HepG2 (cell line): ENCODE data around the gene RPL23. TPM values are rescaled to one million over a fixed set of nuclear protein-coding genes. Genes with fewer than 3 reads are reported as not detected.

Experiments
- CHD4 ChIP-seq: fragments of 200-600 bp; sonication (generic); IDR thresholded peaks from 2 replicates; pipeline ENCODE4 v1.7.0; 2017; ENCODE audit warnings: mild to moderate bottlenecking, low read length, borderline replicate concordance
- NR2F1 ChIP-seq, 2 experiments: fragments of 450-650 bp in 1 of 2; formaldehyde crosslinking in 1 of 2; IDR thresholded peaks; 2 replicates each; pipeline versions ENCODE4 v1.5.0 to v1.6.1; 2016 to 2020; ENCODE audit warnings: mild to moderate bottlenecking in 1 of 2, missing compliant biosample characterization in 1 of 2, missing genetic modification reagents in 1 of 2, moderate library complexity in 1 of 2
- TARDBP ChIP-seq: sonication (generic); formaldehyde crosslinking; IDR thresholded peaks from 2 replicates; pipeline ENCODE4 v1.8.0; 2022; ENCODE audit warnings: mild to moderate bottlenecking, missing genetic modification reagents
- TBX2 ChIP-seq: sonication (generic); formaldehyde crosslinking; IDR thresholded peaks from 2 replicates; pipeline ENCODE4 v1.5.0; 2020; ENCODE audit warnings: missing genetic modification reagents, mild to moderate bottlenecking, borderline replicate concordance
- ZFP82 ChIP-seq: sonication (generic); formaldehyde crosslinking; IDR thresholded peaks from 2 replicates; pipeline ENCODE4 v1.5.1; 2020; ENCODE audit warnings: mild to moderate bottlenecking, missing genetic modification reagents, borderline replicate concordance
- ZNF382 ChIP-seq: sonication (generic); formaldehyde crosslinking; IDR thresholded peaks from 2 replicates; pipeline ENCODE4 v1.5.0; 2020; ENCODE audit warnings: missing genetic modification reagents, mild to moderate bottlenecking, borderline replicate concordance
- ZNF816 ChIP-seq: sonication (generic); formaldehyde crosslinking; IDR thresholded peaks from 2 replicates; pipeline ENCODE4 v1.8.0; 2022; ENCODE audit warnings: missing genetic modification reagents, mild to moderate bottlenecking, borderline replicate concordance
- polyA plus RNA-seq, 8 experiments: library from polyadenylated mRNA; depleted of rRNA in 3 of 8; stranded (reverse) in 7 of 8; unstranded in 1 of 8; fragments of >200 nt; fragmentation: Illumina TruSeq in 4 of 8; extraction: Trizol in 4 of 8; gene quantifications; 2 replicates each; pipeline versions ENCODE4 v1.2.1 to v1.2.3, GENCODE V29; 2011 to 2016; ENCODE audit warnings: low read depth in 4 of 8, missing spikeins in 1 of 8, mixed read lengths in 1 of 8; ENCODE audit not compliant: insufficient read depth in 1 of 8
- total RNA-seq, 5 experiments: library from RNA; depleted of rRNA; stranded (reverse); fragments of >200 nt; fragmentation: Illumina TruSeq; extraction: Trizol; gene quantifications; 2 replicates each; pipeline ENCODE4 v1.2.3, GENCODE V29; 2016; ENCODE audit warnings: low read depth in 1 of 5
- TF ChIP-seq, protein P1 (sequence below), 2 experiments: sonication (generic) in 1 of 2; formaldehyde crosslinking in 1 of 2; IDR thresholded peaks; 2 replicates each; pipeline versions ENCODE4 v1.6.1 to v1.9.0; 2014 to 2022; ENCODE audit warnings: antibody characterized with exemption in 1 of 2, borderline replicate concordance in 1 of 2, inconsistent platforms in 1 of 2, low read depth in 1 of 2, missing genetic modification reagents in 1 of 2
- TF ChIP-seq, protein P2 (sequence below): IDR thresholded peaks from 2 replicates; pipeline ENCODE4 v1.6.1; 2016; ENCODE audit warnings: low read depth, control low read depth
- TF ChIP-seq, protein P3 (sequence below): sonication (generic); formaldehyde crosslinking; IDR thresholded peaks from 2 replicates; pipeline ENCODE4 v1.5.1; 2020; ENCODE audit warnings: missing genetic modification reagents, mild to moderate bottlenecking, borderline replicate concordance
- TF ChIP-seq, protein P4 (sequence below): sonication (generic); formaldehyde crosslinking; IDR thresholded peaks from 2 replicates; pipeline ENCODE4 v1.4.0; 2020; ENCODE audit warnings: missing genetic modification reagents

Gene RPL23
- total and polyA plus RNA-seq, 2 of the 13 experiments (the other 11 are each of a cell fraction or from before 2014, with no cell fraction given), result 2,790 to 4,860 TPM

DNA sequence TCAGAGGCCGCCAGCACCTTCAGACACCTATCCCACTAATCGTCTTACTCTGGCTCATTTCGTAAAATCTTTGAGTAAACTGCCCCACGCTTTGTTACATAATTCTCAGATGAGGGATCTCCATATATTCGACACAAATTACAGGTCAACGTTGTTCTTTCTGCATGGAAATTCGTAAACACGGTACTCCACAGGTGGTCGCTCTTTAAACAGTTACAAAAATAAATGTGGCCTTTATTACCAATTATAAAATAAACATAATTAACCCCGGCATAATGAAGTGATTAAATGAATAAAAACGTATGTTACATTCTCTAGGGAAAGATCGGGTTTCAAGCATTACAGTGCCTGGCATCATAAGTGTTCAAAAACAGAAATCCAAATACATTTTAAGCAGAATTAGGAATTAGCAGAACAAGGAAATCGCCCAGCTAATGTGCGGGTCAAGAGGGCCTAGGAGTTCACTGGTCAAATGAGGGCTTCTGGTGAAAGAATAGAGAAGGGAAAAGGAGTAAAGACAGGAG, 53.2 kb downstream of the RPL23 start (continued):
- TF ChIP-seq NR2F1 (CRISPR knock-in tag; IDR thresholded peaks at IDR 0.05) (peak in 1 of 2 experiments; percentile 53; a peak in 2 of 4 replicates), CHD4 (0 out of 2 replicates have a peak, but pooled peaks have one; percentile 42), ZNF382 (CRISPR knock-in tag) (no peak), TARDBP (CRISPR knock-in tag) (0 out of 2 replicates have a peak, but pooled peaks have one; percentile 68), ZFP82 (CRISPR knock-in tag) (0 out of 2 replicates have a peak, but pooled peaks have one; percentile 32), ZNF816 (CRISPR knock-in tag) (peak; percentile 63; the same call in 1 of the 2 replicates), TBX2 (peak; percentile 11; the same call in 1 of the 2 replicates)
- TF ChIP-seq, protein P1, sequence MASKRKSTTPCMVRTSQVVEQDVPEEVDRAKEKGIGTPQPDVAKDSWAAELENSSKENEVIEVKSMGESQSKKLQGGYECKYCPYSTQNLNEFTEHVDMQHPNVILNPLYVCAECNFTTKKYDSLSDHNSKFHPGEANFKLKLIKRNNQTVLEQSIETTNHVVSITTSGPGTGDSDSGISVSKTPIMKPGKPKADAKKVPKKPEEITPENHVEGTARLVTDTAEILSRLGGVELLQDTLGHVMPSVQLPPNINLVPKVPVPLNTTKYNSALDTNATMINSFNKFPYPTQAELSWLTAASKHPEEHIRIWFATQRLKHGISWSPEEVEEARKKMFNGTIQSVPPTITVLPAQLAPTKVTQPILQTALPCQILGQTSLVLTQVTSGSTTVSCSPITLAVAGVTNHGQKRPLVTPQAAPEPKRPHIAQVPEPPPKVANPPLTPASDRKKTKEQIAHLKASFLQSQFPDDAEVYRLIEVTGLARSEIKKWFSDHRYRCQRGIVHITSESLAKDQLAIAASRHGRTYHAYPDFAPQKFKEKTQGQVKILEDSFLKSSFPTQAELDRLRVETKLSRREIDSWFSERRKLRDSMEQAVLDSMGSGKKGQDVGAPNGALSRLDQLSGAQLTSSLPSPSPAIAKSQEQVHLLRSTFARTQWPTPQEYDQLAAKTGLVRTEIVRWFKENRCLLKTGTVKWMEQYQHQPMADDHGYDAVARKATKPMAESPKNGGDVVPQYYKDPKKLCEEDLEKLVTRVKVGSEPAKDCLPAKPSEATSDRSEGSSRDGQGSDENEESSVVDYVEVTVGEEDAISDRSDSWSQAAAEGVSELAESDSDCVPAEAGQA (IDR thresholded peaks at IDR 0.05; ENCODE audit: low read depth), result no peak
- TF ChIP-seq, protein P1 (CRISPR knock-in tag; IDR thresholded peaks at IDR 0.05; ENCODE audit: borderline replicate concordance), result 0 out of 2 replicates have a peak, but pooled peaks have one; percentile 9
- TF ChIP-seq, protein P2, sequence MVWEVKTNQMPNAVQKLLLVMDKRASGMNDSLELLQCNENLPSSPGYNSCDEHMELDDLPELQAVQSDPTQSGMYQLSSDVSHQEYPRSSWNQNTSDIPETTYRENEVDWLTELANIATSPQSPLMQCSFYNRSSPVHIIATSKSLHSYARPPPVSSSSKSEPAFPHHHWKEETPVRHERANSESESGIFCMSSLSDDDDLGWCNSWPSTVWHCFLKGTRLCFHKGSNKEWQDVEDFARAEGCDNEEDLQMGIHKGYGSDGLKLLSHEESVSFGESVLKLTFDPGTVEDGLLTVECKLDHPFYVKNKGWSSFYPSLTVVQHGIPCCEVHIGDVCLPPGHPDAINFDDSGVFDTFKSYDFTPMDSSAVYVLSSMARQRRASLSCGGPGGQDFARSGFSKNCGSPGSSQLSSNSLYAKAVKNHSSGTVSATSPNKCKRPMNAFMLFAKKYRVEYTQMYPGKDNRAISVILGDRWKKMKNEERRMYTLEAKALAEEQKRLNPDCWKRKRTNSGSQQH (CRISPR knock-in tag), result peak; percentile 17
- TF ChIP-seq, protein P3, sequence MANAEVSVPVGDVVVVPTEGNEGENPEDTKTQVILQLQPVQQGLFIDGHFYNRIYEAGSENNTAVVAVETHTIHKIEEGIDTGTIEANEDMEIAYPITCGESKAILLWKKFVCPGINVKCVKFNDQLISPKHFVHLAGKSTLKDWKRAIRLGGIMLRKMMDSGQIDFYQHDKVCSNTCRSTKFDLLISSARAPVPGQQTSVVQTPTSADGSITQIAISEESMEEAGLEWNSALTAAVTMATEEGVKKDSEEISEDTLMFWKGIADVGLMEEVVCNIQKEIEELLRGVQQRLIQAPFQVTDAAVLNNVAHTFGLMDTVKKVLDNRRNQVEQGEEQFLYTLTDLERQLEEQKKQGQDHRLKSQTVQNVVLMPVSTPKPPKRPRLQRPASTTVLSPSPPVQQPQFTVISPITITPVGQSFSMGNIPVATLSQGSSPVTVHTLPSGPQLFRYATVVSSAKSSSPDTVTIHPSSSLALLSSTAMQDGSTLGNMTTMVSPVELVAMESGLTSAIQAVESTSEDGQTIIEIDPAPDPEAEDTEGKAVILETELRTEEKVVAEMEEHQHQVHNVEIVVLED (CRISPR knock-in tag), result peak; percentile 5; the same call in 1 of the 2 replicates
- TF ChIP-seq, protein P4, sequence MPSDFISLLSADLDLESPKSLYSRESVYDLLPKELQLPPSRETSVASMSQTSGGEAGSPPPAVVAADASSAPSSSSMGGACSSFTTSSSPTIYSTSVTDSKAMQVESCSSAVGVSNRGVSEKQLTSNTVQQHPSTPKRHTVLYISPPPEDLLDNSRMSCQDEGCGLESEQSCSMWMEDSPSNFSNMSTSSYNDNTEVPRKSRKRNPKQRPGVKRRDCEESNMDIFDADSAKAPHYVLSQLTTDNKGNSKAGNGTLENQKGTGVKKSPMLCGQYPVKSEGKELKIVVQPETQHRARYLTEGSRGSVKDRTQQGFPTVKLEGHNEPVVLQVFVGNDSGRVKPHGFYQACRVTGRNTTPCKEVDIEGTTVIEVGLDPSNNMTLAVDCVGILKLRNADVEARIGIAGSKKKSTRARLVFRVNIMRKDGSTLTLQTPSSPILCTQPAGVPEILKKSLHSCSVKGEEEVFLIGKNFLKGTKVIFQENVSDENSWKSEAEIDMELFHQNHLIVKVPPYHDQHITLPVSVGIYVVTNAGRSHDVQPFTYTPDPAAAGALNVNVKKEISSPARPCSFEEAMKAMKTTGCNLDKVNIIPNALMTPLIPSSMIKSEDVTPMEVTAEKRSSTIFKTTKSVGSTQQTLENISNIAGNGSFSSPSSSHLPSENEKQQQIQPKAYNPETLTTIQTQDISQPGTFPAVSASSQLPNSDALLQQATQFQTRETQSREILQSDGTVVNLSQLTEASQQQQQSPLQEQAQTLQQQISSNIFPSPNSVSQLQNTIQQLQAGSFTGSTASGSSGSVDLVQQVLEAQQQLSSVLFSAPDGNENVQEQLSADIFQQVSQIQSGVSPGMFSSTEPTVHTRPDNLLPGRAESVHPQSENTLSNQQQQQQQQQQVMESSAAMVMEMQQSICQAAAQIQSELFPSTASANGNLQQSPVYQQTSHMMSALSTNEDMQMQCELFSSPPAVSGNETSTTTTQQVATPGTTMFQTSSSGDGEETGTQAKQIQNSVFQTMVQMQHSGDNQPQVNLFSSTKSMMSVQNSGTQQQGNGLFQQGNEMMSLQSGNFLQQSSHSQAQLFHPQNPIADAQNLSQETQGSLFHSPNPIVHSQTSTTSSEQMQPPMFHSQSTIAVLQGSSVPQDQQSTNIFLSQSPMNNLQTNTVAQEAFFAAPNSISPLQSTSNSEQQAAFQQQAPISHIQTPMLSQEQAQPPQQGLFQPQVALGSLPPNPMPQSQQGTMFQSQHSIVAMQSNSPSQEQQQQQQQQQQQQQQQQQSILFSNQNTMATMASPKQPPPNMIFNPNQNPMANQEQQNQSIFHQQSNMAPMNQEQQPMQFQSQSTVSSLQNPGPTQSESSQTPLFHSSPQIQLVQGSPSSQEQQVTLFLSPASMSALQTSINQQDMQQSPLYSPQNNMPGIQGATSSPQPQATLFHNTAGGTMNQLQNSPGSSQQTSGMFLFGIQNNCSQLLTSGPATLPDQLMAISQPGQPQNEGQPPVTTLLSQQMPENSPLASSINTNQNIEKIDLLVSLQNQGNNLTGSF (CRISPR knock-in tag), result no peak
